Measurements from ENCODE around the gene METTL24. TPM values are rescaled to one million over a fixed set of nuclear protein-coding genes. Genes with fewer than 3 reads are reported as not detected.
"Not testable (repeated sequence)": the region's sequence is repeated elsewhere in the genome, so short reads cannot be mapped to it uniquely, and the experiment has no call there.

Gene METTL24
- total RNA-seq, 1 experiment from 2014 or later: not detected

- DNase-seq (ENCODE audit: low spot score): no peak
Measured at GRCh38 chr6:110269623-110270022, 88.5 kb downstream of the METTL24 start.

- DNase-seq (ENCODE audit: low spot score): no peak
Measured at GRCh38 chr6:110266996-110267395, 91.2 kb downstream of the METTL24 start.

GRCh38 chr6:110265273-110265672 lies 92.9 kb downstream of the METTL24 start:
- DNase-seq (ENCODE audit: low spot score): no peak

- no peak for DNase-seq (ENCODE audit: low spot score)
Measured at GRCh38 chr6:110256366-110256765, 101.8 kb downstream of the METTL24 start.

- peak; percentile 36 for DNase-seq (ENCODE audit: low spot score)
Measured at GRCh38 chr6:110255211-110255750, 102.9 kb downstream of the METTL24 start.

- no peak for DNase-seq (ENCODE audit: low spot score)
Measured at GRCh38 chr6:110250838-110251237, 107.3 kb downstream of the METTL24 start.

GRCh38 chr6:110250058-110250457 lies 108.1 kb downstream of the METTL24 start:
- DNase-seq (ENCODE audit: low spot score): no peak

GRCh38 chr6:110246900-110247546 lies 111.1 kb downstream of the METTL24 start:
- DNase-seq (ENCODE audit: low spot score): no peak

GRCh38 chr6:110246378-110246777 lies 111.8 kb downstream of the METTL24 start:
- DNase-seq (ENCODE audit: low spot score): no peak

GRCh38 chr6:110244621-110245020 lies 113.5 kb downstream of the METTL24 start:
- DNase-seq (ENCODE audit: low spot score): not testable (repeated sequence)

- no peak for DNase-seq (ENCODE audit: low spot score)
Measured at GRCh38 chr6:110239526-110240274, 118.4 kb downstream of the METTL24 start.

GRCh38 chr6:110236007-110236406 lies 122.1 kb downstream of the METTL24 start:
- not testable (repeated sequence) for DNase-seq (ENCODE audit: low spot score)

GRCh38 chr6:110233770-110234374 lies 124.3 kb downstream of the METTL24 start:
- no peak for DNase-seq (ENCODE audit: low spot score)

GRCh38 chr6:110232450-110232849 lies 125.7 kb downstream of the METTL24 start:
- DNase-seq (ENCODE audit: low spot score): no peak

- DNase-seq (ENCODE audit: low spot score): no peak
Measured at GRCh38 chr6:110226261-110226660, 131.9 kb downstream of the METTL24 start.

GRCh38 chr6:110221738-110222137 lies 136.4 kb downstream of the METTL24 start:
- no peak for DNase-seq (ENCODE audit: low spot score)

- DNase-seq (ENCODE audit: low spot score): no peak
Measured at GRCh38 chr6:110217266-110217665, 140.9 kb downstream of the METTL24 start.

GRCh38 chr6:110216140-110216539 lies 142.0 kb downstream of the METTL24 start:
- no peak for DNase-seq (ENCODE audit: low spot score)

- no peak for DNase-seq (ENCODE audit: low spot score)
Measured at GRCh38 chr6:110214338-110214737, 143.8 kb downstream of the METTL24 start.

GRCh38 chr6:110211753-110212152 lies 146.4 kb downstream of the METTL24 start:
- DNase-seq (ENCODE audit: low spot score): no peak

- DNase-seq (ENCODE audit: low spot score): peak; percentile 1
Measured at GRCh38 chr6:110207652-110208051, 150.5 kb downstream of the METTL24 start.

- no peak for DNase-seq (ENCODE audit: low spot score)
Measured at GRCh38 chr6:110201151-110201884, 156.8 kb downstream of the METTL24 start.

All from HT-29 (cell line).